ENCODE measurements around the gene SAMD8.

SAMD8 gene

DNA sequence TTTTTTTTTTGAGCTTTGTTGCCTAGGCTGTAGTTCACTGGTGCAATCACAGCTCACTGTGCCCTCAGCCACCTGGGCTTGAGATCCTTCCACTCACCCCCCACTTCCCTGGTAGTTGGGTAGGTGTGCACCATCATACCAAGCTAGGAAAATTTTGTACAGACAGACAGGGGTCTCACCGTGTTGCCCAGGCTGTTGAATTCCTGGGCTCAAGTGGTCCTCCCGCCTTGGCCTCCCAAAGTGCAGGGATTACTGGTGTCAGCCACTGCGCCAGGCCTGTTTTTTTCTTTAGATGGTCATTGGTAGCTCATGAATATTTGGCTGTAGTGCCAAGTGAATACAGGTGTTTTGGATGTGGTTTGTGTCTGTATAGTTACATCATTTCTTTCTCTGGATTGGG is 116.8 kb downstream of the SAMD8 start:
- no peak for DNase-seq

- DNase-seq = no peak
Measured at GRCh38 chr10:75228834-75229233, 117.4 kb downstream of the SAMD8 start.

DNA sequence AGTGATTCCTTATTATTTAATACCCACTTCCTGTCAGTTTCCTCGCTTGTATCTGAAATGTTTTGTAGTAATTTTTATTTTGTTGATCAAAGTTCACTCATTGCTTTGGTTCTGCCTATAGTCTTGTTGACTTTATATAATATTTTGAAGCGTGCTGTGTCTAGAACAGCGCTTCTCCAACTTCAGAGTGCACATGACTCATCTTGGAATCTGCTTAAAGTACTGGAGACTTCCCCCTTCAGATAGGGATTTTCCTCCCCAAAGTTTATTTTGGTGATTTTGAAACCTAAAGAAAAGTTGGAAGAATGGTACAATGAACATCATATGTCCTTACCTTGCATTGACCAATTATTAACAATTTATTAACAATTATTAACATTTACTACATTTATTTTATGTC is 118.5 kb downstream of the SAMD8 start:
- DNase-seq = no peak

GRCh38 chr10:75230600-75231038 is 119.2 kb downstream of the SAMD8 start:
- peak; percentile 54 for DNase-seq
